ENCODE results near the gene CDH13. TPM values are rescaled to one million over a fixed set of nuclear protein-coding genes. Genes with fewer than 3 reads are reported as not detected.
A peak's percentile ranks its signal among the peaks of the same experiment; 100 is the strongest.

Gene CDH13
- total RNA-seq, 3 donors from 2014 or later = 4.9 to 11.2 (median 9.8) TPM

DNA sequence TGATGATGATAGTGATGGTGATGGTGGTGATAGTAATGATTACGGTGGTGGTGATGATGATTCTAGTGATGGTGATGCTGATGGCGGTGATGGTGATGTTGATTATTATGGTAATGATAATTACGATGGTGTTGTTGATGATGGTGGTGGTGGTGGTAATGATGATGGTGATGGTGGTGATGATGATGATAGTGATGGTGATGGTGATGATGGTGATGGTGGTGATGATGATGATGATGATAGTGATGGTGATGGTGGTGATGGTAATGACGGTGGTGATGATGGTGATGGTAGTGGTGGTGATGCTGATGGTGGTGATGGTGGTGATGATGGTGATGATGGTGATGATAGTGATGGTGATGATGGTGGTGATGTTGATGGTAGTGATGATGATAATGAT, 370.0 kb downstream of the CDH13 start:
- Histone ChIP-seq H3K4me1 (ENCODE audit: low read depth) (peaks cover 6% of the 10 kb centered on the region), H3K36me3 (ENCODE audit: low read depth) (no peaks in the 10 kb centered on the region), H3K9me3 (no peaks in the 10 kb centered on the region), H3K4me3 (no peak overlapping the region)
- DNase-seq (no peak), ATAC-seq (no peak)
- intact Hi-C loops (cut with DNase I, micrococcal nuclease) = loop anchor here in 1 of 2 donors (10.0 kb wide), 1 partner anchor 212 kb away; no protein-coding TSS in a partner anchor
- TF ChIP-seq, protein P1, sequence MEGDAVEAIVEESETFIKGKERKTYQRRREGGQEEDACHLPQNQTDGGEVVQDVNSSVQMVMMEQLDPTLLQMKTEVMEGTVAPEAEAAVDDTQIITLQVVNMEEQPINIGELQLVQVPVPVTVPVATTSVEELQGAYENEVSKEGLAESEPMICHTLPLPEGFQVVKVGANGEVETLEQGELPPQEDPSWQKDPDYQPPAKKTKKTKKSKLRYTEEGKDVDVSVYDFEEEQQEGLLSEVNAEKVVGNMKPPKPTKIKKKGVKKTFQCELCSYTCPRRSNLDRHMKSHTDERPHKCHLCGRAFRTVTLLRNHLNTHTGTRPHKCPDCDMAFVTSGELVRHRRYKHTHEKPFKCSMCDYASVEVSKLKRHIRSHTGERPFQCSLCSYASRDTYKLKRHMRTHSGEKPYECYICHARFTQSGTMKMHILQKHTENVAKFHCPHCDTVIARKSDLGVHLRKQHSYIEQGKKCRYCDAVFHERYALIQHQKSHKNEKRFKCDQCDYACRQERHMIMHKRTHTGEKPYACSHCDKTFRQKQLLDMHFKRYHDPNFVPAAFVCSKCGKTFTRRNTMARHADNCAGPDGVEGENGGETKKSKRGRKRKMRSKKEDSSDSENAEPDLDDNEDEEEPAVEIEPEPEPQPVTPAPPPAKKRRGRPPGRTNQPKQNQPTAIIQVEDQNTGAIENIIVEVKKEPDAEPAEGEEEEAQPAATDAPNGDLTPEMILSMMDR (IDR thresholded peaks at IDR 0.05) = no peak

DNA sequence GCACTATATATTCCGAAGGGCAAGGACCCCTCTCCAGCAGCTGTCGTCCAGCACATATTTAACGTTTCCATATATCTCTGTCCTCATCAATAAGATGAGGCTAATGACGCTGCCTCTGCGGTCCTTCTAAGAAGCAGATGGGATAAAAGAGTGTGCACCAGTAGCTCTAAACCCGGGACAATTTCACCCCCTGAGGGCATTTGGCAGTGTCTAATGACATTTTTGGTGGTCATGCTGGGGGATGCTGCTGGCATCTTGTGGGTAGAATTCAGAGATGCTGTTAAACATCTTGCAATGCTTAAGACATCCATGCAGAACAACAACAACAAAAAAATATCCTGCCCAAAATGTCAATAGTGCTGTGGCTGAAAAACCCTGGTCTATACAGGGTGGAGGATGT, 372.9 kb downstream of the CDH13 start:
- DNase-seq (no peak), ATAC-seq (no peak)
- TF ChIP-seq, protein P1 (IDR thresholded peaks at IDR 0.05) = no peak
- Histone ChIP-seq H3K9me3 (no peaks in the 10 kb centered on the region), H3K4me3 (no peak overlapping the region), H3K4me1 (ENCODE audit: low read depth) (peaks cover 6% of the 10 kb centered on the region), H3K36me3 (ENCODE audit: low read depth) (no peaks in the 10 kb centered on the region)
- intact Hi-C loops (cut with DNase I, micrococcal nuclease) = loop anchor here in 1 of 2 donors (10.0 kb wide), 1 partner anchor 215 kb away; no protein-coding TSS in a partner anchor

DNA sequence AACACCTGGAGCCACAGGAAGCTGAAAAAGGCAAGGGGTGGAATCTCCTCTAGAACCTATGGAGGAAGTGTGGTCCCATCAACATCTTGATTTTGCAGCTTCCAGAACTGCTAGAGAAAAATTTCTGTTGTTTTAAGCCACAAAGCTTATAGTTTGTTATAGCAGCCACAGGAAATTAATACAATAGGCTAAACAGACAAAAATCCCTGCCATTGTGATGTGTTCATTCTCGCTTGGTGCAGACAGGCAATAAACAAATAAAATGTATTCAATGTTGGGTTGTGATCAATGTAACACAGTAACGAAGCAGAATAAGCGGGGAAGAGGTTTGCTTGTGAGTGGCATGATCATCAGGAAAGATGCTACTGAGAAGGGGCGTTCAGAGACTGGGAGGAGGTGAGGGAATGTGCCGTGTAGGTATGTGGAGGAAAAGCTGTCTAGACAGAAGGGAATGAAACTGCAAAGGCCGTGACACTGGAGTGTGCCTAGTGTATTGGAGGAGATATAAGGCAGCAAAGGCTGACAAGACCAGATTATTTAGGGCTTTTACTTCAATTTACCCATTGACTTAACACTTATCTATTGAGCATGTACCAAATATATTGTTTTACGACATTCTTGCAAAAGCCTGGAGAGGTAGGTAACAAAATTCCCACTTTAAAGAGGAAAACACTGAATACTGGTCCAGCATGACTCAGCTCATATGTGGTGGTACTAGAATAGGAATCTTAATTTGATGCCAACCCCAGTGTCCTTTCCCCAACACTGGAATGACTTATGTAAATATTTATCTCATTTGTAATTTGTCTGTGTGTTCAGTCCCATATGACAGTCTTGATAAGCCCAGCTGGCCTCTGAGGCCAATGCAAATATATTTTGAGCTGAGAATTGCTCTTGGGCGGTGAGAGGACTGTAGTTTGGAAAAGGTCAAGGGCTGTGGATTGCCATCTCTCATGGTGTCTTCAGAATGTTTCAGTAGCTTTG, 375.9 kb downstream of the CDH13 start:
- ATAC-seq (peak; percentile 33), DNase-seq (no peak)
- Histone ChIP-seq H3K4me1 (ENCODE audit: low read depth) (no peaks in the 10 kb centered on the region), H3K4me3 (no peak overlapping the region), H3K9me3 (no peaks in the 10 kb centered on the region), H3K36me3 (ENCODE audit: low read depth) (no peaks in the 10 kb centered on the region)
- TF ChIP-seq, protein P1 (IDR thresholded peaks at IDR 0.05) = no peak
- intact Hi-C loops (cut with DNase I, micrococcal nuclease) = no loop called here

DNA sequence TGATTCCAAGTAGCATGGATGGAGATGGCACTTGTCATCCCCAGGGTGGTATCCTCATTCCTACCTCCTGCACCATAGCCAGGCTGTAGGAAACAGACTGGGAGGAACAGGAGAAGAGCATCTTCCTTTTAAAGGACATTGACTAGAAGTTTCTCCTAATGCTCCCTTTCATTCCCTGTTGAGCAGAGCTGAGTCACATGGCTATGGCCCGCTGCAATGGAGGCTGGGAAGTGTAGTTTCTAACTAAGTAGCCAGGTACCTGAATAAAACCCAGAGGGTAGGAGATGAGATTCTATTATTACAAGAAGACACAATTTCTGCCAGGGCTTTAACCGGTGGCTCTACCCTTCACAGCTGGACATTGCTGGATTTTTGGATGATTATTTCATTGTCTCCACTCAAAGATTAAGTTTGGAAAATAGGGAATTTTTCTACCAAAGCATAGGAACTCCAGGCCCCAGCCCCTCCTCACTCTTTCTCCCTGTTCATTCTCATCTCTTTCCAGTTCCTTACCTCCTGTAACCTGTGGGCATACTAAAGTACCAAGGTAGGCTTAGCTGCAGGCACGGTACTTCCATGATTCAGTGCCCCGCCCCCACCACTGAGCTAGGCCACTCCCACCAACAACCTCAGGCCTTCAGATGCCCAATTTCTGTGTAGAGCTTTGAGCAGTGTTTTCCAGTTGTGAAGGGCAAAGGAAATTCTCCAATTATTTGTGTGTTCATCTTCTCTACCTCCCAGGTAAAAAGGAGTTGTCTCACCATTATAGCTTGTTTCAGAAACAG, 378.3 kb downstream of the CDH13 start:
- intact Hi-C loops (cut with DNase I, micrococcal nuclease) = no loop called here
- ATAC-seq (no peak), DNase-seq (no peak)
- H3K36me3 ChIP-seq (ENCODE audit: low read depth) = no peaks in the 10 kb centered on the region
- H3K4me1 ChIP-seq (ENCODE audit: low read depth) = no peaks in the 10 kb centered on the region
- no peaks in the 10 kb centered on the region for H3K9me3 ChIP-seq
- TF ChIP-seq, protein P1 (IDR thresholded peaks at IDR 0.05) = no peak
- H3K4me3 ChIP-seq = no peak overlapping the region

DNA sequence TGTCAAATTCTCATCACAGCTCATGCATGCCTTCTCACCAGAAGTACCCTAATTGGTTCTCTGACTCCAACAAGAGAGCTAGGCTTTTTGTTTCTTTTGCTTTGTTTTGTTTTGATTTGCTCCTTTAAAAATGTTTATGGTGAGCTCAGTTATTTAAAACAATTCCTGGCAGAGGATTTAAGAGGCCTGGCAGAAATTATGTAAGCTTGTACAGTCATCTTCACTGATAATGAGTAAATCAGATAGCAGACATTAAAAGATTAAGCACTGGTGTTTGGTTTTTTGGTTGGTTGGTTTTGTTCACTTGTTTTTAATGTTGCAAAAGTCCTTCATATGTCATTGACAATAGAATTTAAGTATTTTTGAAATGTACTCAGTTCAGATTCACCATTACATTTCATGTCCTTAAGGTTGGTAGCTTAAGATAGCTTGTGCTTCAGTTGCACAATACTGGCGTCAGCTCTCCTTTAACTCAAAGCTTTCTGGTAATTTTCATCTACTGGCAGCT, 378.9 kb downstream of the CDH13 start:
- no peak for ATAC-seq
- TF ChIP-seq, protein P1 (IDR thresholded peaks at IDR 0.05) = no peak
- Histone ChIP-seq H3K4me3 (no peak overlapping the region), H3K4me1 (ENCODE audit: low read depth) (no peaks in the 10 kb centered on the region), H3K36me3 (ENCODE audit: low read depth) (no peaks in the 10 kb centered on the region), H3K9me3 (no peaks in the 10 kb centered on the region)
- no peak for DNase-seq
- intact Hi-C loops (cut with DNase I, micrococcal nuclease) = no loop called here

All from mucosa of descending colon (tissue), 3 donors.